HEK293 (cell line): Measurements from ENCODE around the gene GPX8.

ENCODE experiments used
- CTCF ChIP-seq: fragments of 450-650 bp; formaldehyde crosslinking; IDR thresholded peaks from 2 replicates; pipeline ENCODE4 v1.5.1; 2016; ENCODE audit warnings: missing biosample characterization, missing genetic modification characterization
- REST ChIP-seq: fragments of 450-650 bp; formaldehyde crosslinking; IDR thresholded peaks from 2 replicates; pipeline ENCODE4 v1.5.1; 2016; ENCODE audit warnings: missing biosample characterization, missing genetic modification characterization
- YY1 ChIP-seq: fragments of 450-650 bp; formaldehyde crosslinking; IDR thresholded peaks from 2 replicates; pipeline ENCODE4 v1.5.1; 2018; ENCODE audit warnings: missing biosample characterization, missing genetic modification characterization
- ZNF433 ChIP-seq: fragments of 450-650 bp; formaldehyde crosslinking; IDR thresholded peaks from 2 replicates; pipeline ENCODE4 v1.5.1; 2016; ENCODE audit warnings: missing biosample characterization, missing genetic modification characterization, low read depth

GRCh38 chr5:55141945-55142690 is 17.9 kb upstream of the GPX8 start:
- no peak for TF ChIP-seq ZNF433 (tag by site-specific recombination)
- no peak for TF ChIP-seq REST (tag by site-specific recombination)
- no peak for TF ChIP-seq CTCF
- TF ChIP-seq YY1 (tag by site-specific recombination): no peak
